Esophagus mucosa (tissue), 1 donor: Measurements from ENCODE around the gene CFAP157. TPM values are rescaled to one million over a fixed set of nuclear protein-coding genes. Genes with fewer than 3 reads are reported as not detected.
A peak's percentile ranks its signal among the peaks of the same experiment; 100 is the strongest.

Experiments
- ATAC-seq: fragments of 200-7000 bp; cut with Tn5 transposase; one replicate; pipeline ENCODE4 v1.9.1; 2020
- total RNA-seq: library from RNA; stranded (reverse); gene quantifications from one replicate; pipeline ENCODE4 v1.2.4, GENCODE V29; 2023
- donor health status: DM: yes; HTN: yes; CAD: no.

The CFAP157 gene
- total RNA-seq, 1 donor from 2014 or later: not detected

GRCh38 chr9:127716412-127716811 is 9.6 kb downstream of the CFAP157 start:
- no peak for ATAC-seq

GRCh38 chr9:127717766-127718165 is 11.0 kb downstream of the CFAP157 start:
- ATAC-seq: no peak

- ATAC-seq: no peak
Observed at GRCh38 chr9:127720031-127720864, 13.5 kb downstream of the CFAP157 start.

GRCh38 chr9:127720865-127721227 is 14.1 kb downstream of the CFAP157 start:
- ATAC-seq: no peak

- peak; percentile 82 for ATAC-seq
Observed at GRCh38 chr9:127721391-127721821, 14.6 kb downstream of the CFAP157 start.

GRCh38 chr9:127722055-127722745 is 15.4 kb downstream of the CFAP157 start:
- ATAC-seq: no peak

GRCh38 chr9:127723013-127723412 is 16.2 kb downstream of the CFAP157 start:
- no peak for ATAC-seq

GRCh38 chr9:127723444-127723843 is 16.7 kb downstream of the CFAP157 start:
- ATAC-seq: peak; percentile 15

GRCh38 chr9:127724012-127724411 is 17.2 kb downstream of the CFAP157 start:
- ATAC-seq: no peak

- no peak for ATAC-seq
Observed at GRCh38 chr9:127726871-127727270, 20.1 kb downstream of the CFAP157 start.

- ATAC-seq: no peak
Observed at GRCh38 chr9:127728808-127729207, 22.0 kb downstream of the CFAP157 start.

GRCh38 chr9:127729522-127730256 is 22.9 kb downstream of the CFAP157 start:
- ATAC-seq: no peak

GRCh38 chr9:127730262-127730661 is 23.5 kb downstream of the CFAP157 start:
- no peak for ATAC-seq

- no peak for ATAC-seq
Observed at GRCh38 chr9:127730799-127731410, 24.1 kb downstream of the CFAP157 start.

GRCh38 chr9:127731938-127732337 is 25.1 kb downstream of the CFAP157 start:
- no peak for ATAC-seq

- no peak for ATAC-seq
Observed at GRCh38 chr9:127732444-127732843, 25.7 kb downstream of the CFAP157 start.

- no peak for ATAC-seq
Observed at GRCh38 chr9:127733614-127734013, 26.8 kb downstream of the CFAP157 start.

GRCh38 chr9:127734247-127734746 is 27.5 kb downstream of the CFAP157 start:
- ATAC-seq: no peak

GRCh38 chr9:127734747-127735529 is 28.1 kb downstream of the CFAP157 start, which contains the start of gene TOR2A:
TSS of gene TOR2A (minus strand) at chr9:127735294. CDS start at chr9:127735270, 24 bp downstream.
- ATAC-seq: peak; percentile 94

- no peak for ATAC-seq
Observed at GRCh38 chr9:127735530-127736185, 28.9 kb downstream of the CFAP157 start.

GRCh38 chr9:127738666-127739065 is 31.9 kb downstream of the CFAP157 start:
- ATAC-seq: no peak
